Tibial nerve (tissue), 4 donors: Measurements from ENCODE around the gene SLC25A22. TPM values are rescaled to one million over a fixed set of nuclear protein-coding genes. Genes with fewer than 3 reads are reported as not detected.

ENCODE experiments used
- DNase-seq, 2 donors: peaks; one replicate each; pipeline ENCODE4 v3.0.0-alpha.2; 2019; ENCODE audit warnings: low spot score in 2 of 2
- H3K27ac ChIP-seq, 4 donors: fragments of 200-600 bp; sonication (generic) in 3 of 4; one replicate each; pipeline ENCODE4 v1.5.1; 2017 to 2019; ENCODE audit warnings: mild to moderate bottlenecking in 1 of 4
- H3K27me3 ChIP-seq, 2 donors: fragments of 200-600 bp; sonication (generic) in 1 of 2; one replicate each; pipeline versions ENCODE4 v1.5.1 to v1.6.0; 2017 to 2019
- H3K36me3 ChIP-seq, 3 donors: fragments of 200-600 bp; sonication (generic); one replicate each; pipeline ENCODE4 v1.5.1; 2018 to 2019
- H3K4me1 ChIP-seq, 4 donors: fragments of 200-600 bp; sonication (generic) in 3 of 4; one replicate each; pipeline ENCODE4 v1.5.1; 2017 to 2019
- H3K4me3 ChIP-seq, 4 donors: fragments of 200-600 bp; sonication (generic) in 3 of 4; one replicate each; pipeline ENCODE4 v1.5.1; 2017 to 2019; ENCODE audit warnings: mild to moderate bottlenecking in 1 of 4, moderate library complexity in 1 of 4
- H3K9me3 ChIP-seq, 4 donors: fragments of 200-600 bp; sonication (generic) in 3 of 4; one replicate each; pipeline ENCODE4 v1.5.1; 2017 to 2019
- EP300 ChIP-seq, 2 donors: sonication (generic); formaldehyde crosslinking; IDR thresholded peaks; one replicate each; pipeline ENCODE4 v1.6.1; 2017; ENCODE audit warnings: antibody characterized with exemption in 2 of 2, mild to moderate bottlenecking in 1 of 2
- POLR2A ChIP-seq, 2 donors: fragments of 450-650 bp; IDR thresholded peaks; one replicate each; pipeline ENCODE4 v1.6.1; 2017; ENCODE audit warnings: antibody characterized with exemption in 2 of 2, mild to moderate bottlenecking in 2 of 2, moderate library complexity in 2 of 2
- WGBS, 2 donors: methylation state at CpG; one replicate each; pipeline ENCODE4 v1.1.5; 2018; 5-methylcytosine and 5-hydroxymethylcytosine counted together
- total RNA-seq, 4 donors: library from RNA; depleted of rRNA; stranded (reverse); fragments of >200 nt; gene quantifications; one replicate each; pipeline ENCODE4 v1.1.0, GENCODE V29; 2016
- TF ChIP-seq, protein P1 (sequence below), 5 experiments: fragments of 200-600 bp in 3 of 5; fragments of 450-650 bp in 2 of 5; sonication (generic) in 3 of 5; IDR thresholded peaks; one replicate each; pipeline ENCODE4 v1.5.1; 2016 to 2019; ENCODE audit warnings: antibody characterized with exemption in 5 of 5, mild to moderate bottlenecking in 3 of 5, moderate library complexity in 2 of 5

The SLC25A22 gene
- total RNA-seq, 4 donors from 2014 or later = 8.0 to 17.5 (median 10.0) TPM

- Histone ChIP-seq H3K9me3 (no peaks in the 10 kb centered on the region), H3K27me3 (peaks cover 0 to 20% of the 10 kb centered on the region in 2 donors), H3K36me3 (peaks cover 0 to 41% (median under 1%) of the 10 kb centered on the region in 3 donors), H3K4me1 (peaks cover 0 to 86% (median 46%) of the 10 kb centered on the region in 4 donors), H3K27ac (peak overlapping the region; percentile 88 to 93 (median 90)), H3K4me3 (peak overlapping the region; percentile 6 to 87 (median 48))
- WGBS, 2 donors = 16 to 17% methylated on average over 24 to 31 of the region's 31 CpGs
- no peak for DNase-seq
- TF ChIP-seq POLR2A (IDR thresholded peaks at IDR 0.05) = peak in 1 of 2 donors; percentile 59
- TF ChIP-seq EP300 (IDR thresholded peaks at IDR 0.05) = peak in 1 of 2 donors; percentile 77
- TF ChIP-seq, protein P1, sequence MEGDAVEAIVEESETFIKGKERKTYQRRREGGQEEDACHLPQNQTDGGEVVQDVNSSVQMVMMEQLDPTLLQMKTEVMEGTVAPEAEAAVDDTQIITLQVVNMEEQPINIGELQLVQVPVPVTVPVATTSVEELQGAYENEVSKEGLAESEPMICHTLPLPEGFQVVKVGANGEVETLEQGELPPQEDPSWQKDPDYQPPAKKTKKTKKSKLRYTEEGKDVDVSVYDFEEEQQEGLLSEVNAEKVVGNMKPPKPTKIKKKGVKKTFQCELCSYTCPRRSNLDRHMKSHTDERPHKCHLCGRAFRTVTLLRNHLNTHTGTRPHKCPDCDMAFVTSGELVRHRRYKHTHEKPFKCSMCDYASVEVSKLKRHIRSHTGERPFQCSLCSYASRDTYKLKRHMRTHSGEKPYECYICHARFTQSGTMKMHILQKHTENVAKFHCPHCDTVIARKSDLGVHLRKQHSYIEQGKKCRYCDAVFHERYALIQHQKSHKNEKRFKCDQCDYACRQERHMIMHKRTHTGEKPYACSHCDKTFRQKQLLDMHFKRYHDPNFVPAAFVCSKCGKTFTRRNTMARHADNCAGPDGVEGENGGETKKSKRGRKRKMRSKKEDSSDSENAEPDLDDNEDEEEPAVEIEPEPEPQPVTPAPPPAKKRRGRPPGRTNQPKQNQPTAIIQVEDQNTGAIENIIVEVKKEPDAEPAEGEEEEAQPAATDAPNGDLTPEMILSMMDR (IDR thresholded peaks at IDR 0.05) = no peak
Measured at GRCh38 chr11:834371-835316, 36.6 kb upstream of the SLC25A22 start.

DNA sequence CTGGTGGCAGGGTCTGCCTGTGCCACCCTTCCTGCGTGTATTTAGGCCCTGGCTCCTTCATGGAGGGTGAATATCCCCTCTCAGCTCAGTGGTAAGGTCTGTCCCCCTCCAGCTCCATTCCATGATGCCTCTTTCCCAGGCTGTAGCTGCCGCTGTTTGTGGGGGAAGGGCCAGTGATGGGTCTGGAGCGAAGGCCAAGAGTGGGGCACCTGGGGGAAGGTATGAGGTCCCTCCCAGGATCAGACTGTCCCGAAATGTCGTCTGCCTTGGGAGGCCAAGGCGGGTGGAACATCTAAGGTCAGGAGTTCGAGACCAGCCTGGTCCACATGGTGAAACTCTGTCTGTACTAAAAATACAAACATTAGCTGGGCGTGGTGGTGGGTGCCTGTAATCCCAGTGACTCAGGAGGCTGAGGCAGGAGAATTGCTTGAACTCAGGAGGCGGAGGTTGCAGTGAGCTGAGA lies 35.8 kb upstream of the SLC25A22 start:
- 25 to 37% methylated on average over 9 of the region's 9 CpGs for WGBS, 2 donors
- no peak for DNase-seq
- peak overlapping the region; percentile 88 to 93 (median 90) for H3K27ac ChIP-seq
- H3K9me3 ChIP-seq = no peaks in the 10 kb centered on the region
- peak overlapping the region; percentile 67 to 87 (median 85) for H3K4me3 ChIP-seq
- H3K4me1 ChIP-seq = peaks cover 0 to 87% (median 50%) of the 10 kb centered on the region in 4 donors
- peaks cover 0 to 27% of the 10 kb centered on the region in 2 donors for H3K27me3 ChIP-seq
- H3K36me3 ChIP-seq = peaks cover 0 to 33% (median 0%) of the 10 kb centered on the region in 3 donors
- TF ChIP-seq POLR2A (IDR thresholded peaks at IDR 0.05) (no peak), EP300 (IDR thresholded peaks at IDR 0.05) (no peak)
- TF ChIP-seq, protein P1 (IDR thresholded peaks at IDR 0.05) = no peak

- 0% methylated on average over 38 of the region's 55 CpGs; no CpG with 5 or more reads in 1 of the 2 donors for WGBS, 2 donors
- H3K9me3 ChIP-seq = no peaks in the 10 kb centered on the region
- no peak for DNase-seq
- peak overlapping the region; percentile 67 to 87 (median 85) for H3K4me3 ChIP-seq
- H3K36me3 ChIP-seq = peaks cover 0 to 27% (median 0%) of the 10 kb centered on the region in 3 donors
- H3K27me3 ChIP-seq = peaks cover 0 to 33% of the 10 kb centered on the region in 2 donors
- peak overlapping the region; percentile 88 to 93 (median 90) for H3K27ac ChIP-seq
- peaks cover 0 to 87% (median 53%) of the 10 kb centered on the region in 4 donors for H3K4me1 ChIP-seq
- TF ChIP-seq, protein P1 (IDR thresholded peaks at IDR 0.05) = peak in 1 of 5 experiments; percentile 4
- no peak for TF ChIP-seq EP300 (IDR thresholded peaks at IDR 0.05)
- TF ChIP-seq POLR2A (IDR thresholded peaks at IDR 0.05) = peak in 1 of 2 donors; percentile 28
Measured at GRCh38 chr11:833114-833791, 35.2 kb upstream of the SLC25A22 start.

GRCh38 chr11:832529-833113 lies 34.5 kb upstream of the SLC25A22 start, which contains the start of gene CD151:
TSS of gene CD151 (plus strand) at chr11:832952. CDS start at chr11:836070, 3,118 bp downstream.
- peaks cover 0 to 40% of the 10 kb centered on the region in 2 donors for H3K27me3 ChIP-seq
- H3K27ac ChIP-seq = peak within 1 kb of the TSS; percentile 88 to 93 (median 90)
- WGBS, 2 donors = 1% methylated on average over 25 of the region's 67 CpGs; no CpG with 5 or more reads in 1 of the 2 donors
- H3K9me3 ChIP-seq = no peaks in the 10 kb centered on the region
- no peak for DNase-seq
- H3K4me3 ChIP-seq = peak within 1 kb of the TSS; percentile 67 to 87 (median 85)
- no peak for TF ChIP-seq POLR2A (IDR thresholded peaks at IDR 0.05)
- TF ChIP-seq, protein P1 (IDR thresholded peaks at IDR 0.05) = peak in 1 of 5 experiments; percentile 32
- H3K4me1 ChIP-seq = peaks cover 0 to 90% (median 59%) of the 10 kb centered on the region in 4 donors
- peaks cover 0 to 20% (median 0%) of the 10 kb centered on the region in 3 donors for H3K36me3 ChIP-seq
